Measurements from ENCODE around the gene SLC13A3.

The SLC13A3 gene

GRCh38 chr20:46646122-46646521 lies 5.1 kb downstream of the SLC13A3 start:
- H3K4me3 ChIP-seq (replicated peaks; ENCODE audit: insufficient read depth, low read length): no peak overlapping the region

GRCh38 chr20:46644733-46645132 lies 6.5 kb downstream of the SLC13A3 start:
- no peak overlapping the region for H3K27ac ChIP-seq (replicated peaks)
- peaks cover 9% of the 10 kb centered on the region for H3K27me3 ChIP-seq (ENCODE audit: insufficient read depth, poor library complexity, severe bottlenecking)
- no peak for TF ChIP-seq POLR2AphosphoS5 (IDR thresholded peaks at IDR 0.05; ENCODE audit: low read depth)
- TF ChIP-seq GABPA (IDR thresholded peaks at IDR 0.05; ENCODE audit: low read depth): no peak
- no peak for TF ChIP-seq SPI1 (IDR thresholded peaks at IDR 0.05; ENCODE audit: borderline replicate concordance, low read depth)
- no peak for TF ChIP-seq CTCF (IDR thresholded peaks at IDR 0.05; ENCODE audit: insufficient read depth, low read length)
- no peak for TF ChIP-seq REST (IDR thresholded peaks at IDR 0.05; ENCODE audit: insufficient replicate concordance, low read depth)
- no peak overlapping the region for H3K4me3 ChIP-seq (replicated peaks; ENCODE audit: insufficient read depth, low read length)
- DNase-seq (ENCODE audit: low read depth in 1 of 2, low spot score in 1 of 2): no peak

More at GRCh38 chr20:46646122-46646521, 5.1 kb downstream of the SLC13A3 start:
- Histone ChIP-seq H3K27ac (replicated peaks) (no peak overlapping the region), H3K27me3 (ENCODE audit: insufficient read depth, poor library complexity, severe bottlenecking) (peaks cover 22% of the 10 kb centered on the region)
- TF ChIP-seq GABPA (IDR thresholded peaks at IDR 0.05; ENCODE audit: low read depth): no peak
- TF ChIP-seq REST (IDR thresholded peaks at IDR 0.05; ENCODE audit: insufficient replicate concordance, low read depth): no peak
- no peak for TF ChIP-seq SPI1 (IDR thresholded peaks at IDR 0.05; ENCODE audit: borderline replicate concordance, low read depth)
- no peak for TF ChIP-seq CTCF (IDR thresholded peaks at IDR 0.05; ENCODE audit: insufficient read depth, low read length)
- DNase-seq (ENCODE audit: low read depth in 1 of 2, low spot score in 1 of 2): no peak

- peaks cover 9% of the 10 kb centered on the region for H3K27me3 ChIP-seq (ENCODE audit: insufficient read depth, poor library complexity, severe bottlenecking)
- TF ChIP-seq POLR2AphosphoS5 (IDR thresholded peaks at IDR 0.05; ENCODE audit: low read depth): no peak
- TF ChIP-seq CTCF (IDR thresholded peaks at IDR 0.05; ENCODE audit: insufficient read depth, low read length): no peak
- no peak for TF ChIP-seq GABPA (IDR thresholded peaks at IDR 0.05; ENCODE audit: low read depth)
- no peak for TF ChIP-seq REST (IDR thresholded peaks at IDR 0.05; ENCODE audit: insufficient replicate concordance, low read depth)
- TF ChIP-seq SPI1 (IDR thresholded peaks at IDR 0.05; ENCODE audit: borderline replicate concordance, low read depth): no peak
Observed at GRCh38 chr20:46644160-46644559, 7.1 kb downstream of the SLC13A3 start.

More at GRCh38 chr20:46644160-46644559, 7.1 kb downstream of the SLC13A3 start:
- no peak for DNase-seq (ENCODE audit: low read depth in 1 of 2, low spot score in 1 of 2)
- no peak overlapping the region for H3K27ac ChIP-seq (replicated peaks)
- H3K4me3 ChIP-seq (replicated peaks; ENCODE audit: insufficient read depth, low read length): no peak overlapping the region

All from HL-60 (cell line).